Fibroblast of lung (primary cell): ENCODE measurements around the gene UBTFL1. TPM values are rescaled to one million over a fixed set of nuclear protein-coding genes. Genes with fewer than 3 reads are reported as not detected.

Source experiments
- polyA plus RNA-seq, 2 donors: library from polyadenylated mRNA; depleted of rRNA in 1 of 2; stranded (reverse) in 1 of 2; unstranded in 1 of 2; fragments of >200 nt; gene quantifications; 2 replicates each; pipeline ENCODE4 v1.2.1, GENCODE V29; 2011 to 2012; ENCODE audit warnings: missing spikeins in 1 of 2
- total RNA-seq: library from RNA; depleted of rRNA; stranded (reverse); fragments of >200 nt; gene quantifications from 2 replicates; pipeline ENCODE4 v1.2.1, GENCODE V29; 2014

The UBTFL1 gene
- total and polyA plus RNA-seq, 2 donors (not counting 1 experiment from before 2014, with no cell fraction given): not detected

Other genes with a start within 250 kb of the UBTFL1 start
- not detected in 2 replicates for gene TRIM64B, start 207.5 kb upstream of the UBTFL1 start, total RNA-seq
- not detected in 2 replicates for gene TRIM64B, start 207.5 kb upstream of the UBTFL1 start, polyA plus RNA-seq
- gene TRIM49D1, start 163.7 kb upstream of the UBTFL1 start, total RNA-seq: not detected in 2 replicates
- not detected in 2 replicates for gene TRIM49D1, start 163.7 kb upstream of the UBTFL1 start, polyA plus RNA-seq
- not detected in 2 replicates for gene TRIM49D2, start 161.9 kb upstream of the UBTFL1 start, total RNA-seq
- gene TRIM49D2, start 161.9 kb upstream of the UBTFL1 start, polyA plus RNA-seq: not detected in 2 replicates
- not detected in 2 replicates for gene TRIM64, start 119.9 kb upstream of the UBTFL1 start, total RNA-seq
- not detected in 2 replicates for gene TRIM64, start 119.9 kb upstream of the UBTFL1 start, polyA plus RNA-seq
- gene TRIM49C, start 54.8 kb upstream of the UBTFL1 start, total RNA-seq: not detected in 2 replicates
- gene TRIM49C, start 54.8 kb upstream of the UBTFL1 start, polyA plus RNA-seq: not detected in 2 replicates
- gene NAALAD2, start 48.7 kb downstream of the UBTFL1 start, total RNA-seq: 0.66 and 0.77 TPM in 2 replicates
- gene NAALAD2, start 48.7 kb downstream of the UBTFL1 start, polyA plus RNA-seq: 0.73 and 2.2 TPM in 2 replicates
- gene CHORDC1, start 137.1 kb downstream of the UBTFL1 start, total RNA-seq: 42.9 and 46.9 TPM in 2 replicates
- gene CHORDC1, start 137.1 kb downstream of the UBTFL1 start, polyA plus RNA-seq: 15.8 and 31.7 TPM in 2 replicates